ENCODE measurements around the gene TAF6. TPM values are rescaled to one million over a fixed set of nuclear protein-coding genes. Genes with fewer than 3 reads are reported as not detected.

Gene TAF6
- total RNA-seq, 1 experiment from 2014 or later = 87.1 TPM

- no peak overlapping the region for H3K18ac ChIP-seq (ENCODE audit: insufficient read length, low read depth, low read length)
- no peak overlapping the region for H3K9ac ChIP-seq (ENCODE audit: extremely low read depth, insufficient read length, low read length)
- H4K5ac ChIP-seq (ENCODE audit: insufficient read length, low read depth, low read length) = no peak overlapping the region
- H2BK5ac ChIP-seq (ENCODE audit: insufficient read length, low read length) = no peak overlapping the region
- no peak overlapping the region for H2AK5ac ChIP-seq (ENCODE audit: insufficient read length, low read length)
- no peak overlapping the region for H2BK20ac ChIP-seq (ENCODE audit: low read depth, low read length, poor library complexity, severe bottlenecking)
- H4K8ac ChIP-seq (replicated peaks; ENCODE audit: insufficient read length, low read depth, low read length) = no peak overlapping the region
- H4K20me1 ChIP-seq (ENCODE audit: control insufficient read depth, insufficient read depth, insufficient read length) = no peaks in the 10 kb centered on the region
- H4K91ac ChIP-seq (ENCODE audit: insufficient read length, low read depth, low read length) = no peak overlapping the region
- no peak overlapping the region for H2BK15ac ChIP-seq (ENCODE audit: low read depth, low read length)
- TF ChIP-seq CTCF (conservative IDR thresholded peaks at IDR 0.05) = no peak
- peaks cover under 1% of the 10 kb centered on the region for H3K23me2 ChIP-seq (ENCODE audit: insufficient read length, low read depth, low read length, poor library complexity, severe bottlenecking)
- Mint-ChIP-seq H3K4me3 (no peak overlapping the region), H3K27ac (no peak overlapping the region), H3K36me3 (ENCODE audit: insufficient read depth in 1 of 3, low read depth in 3 of 3) (peaks cover 96 to 98% (median 97%) of the 10 kb centered on the region in 3 experiments), H3K9me3 (peaks cover 66 to 88% of the 10 kb centered on the region in 2 experiments), H3K27me3 (ENCODE audit: low read depth) (peaks cover 5% of the 10 kb centered on the region; the same call in 1 of the 2 replicates), H3K4me1 (peaks cover 5 to 8% of the 10 kb centered on the region in 2 experiments)
- H2AFZ ChIP-seq (ENCODE audit: low read length) = no peak overlapping the region
- H3K23ac ChIP-seq (ENCODE audit: insufficient read length, low read depth, low read length) = no peak overlapping the region
- H3K4me1 ChIP-seq (ENCODE audit: insufficient read depth, low read length) = peaks cover 3% of the 10 kb centered on the region; the same call in 1 of the 2 replicates
- no peak overlapping the region for H3T11ph ChIP-seq (ENCODE audit: low read length)
- no peak overlapping the region for H2BK120ac ChIP-seq (ENCODE audit: low read depth, low read length, poor library complexity, severe bottlenecking)
- WGBS (ENCODE audit: extremely low coverage, insufficient read length, low lambda C conversion rate) = no CpG with 5 or more reads among the region's 6 CpGs
- no peak overlapping the region for H2BK12ac ChIP-seq (ENCODE audit: insufficient read length, low read depth, low read length)
- H3K56ac ChIP-seq (ENCODE audit: insufficient read length, low read depth, low read length) = no peak overlapping the region
- DNase-seq = no peak
- H3K79me2 ChIP-seq (ENCODE audit: insufficient read depth, low read length) = peaks cover 23% of the 10 kb centered on the region
- no peak overlapping the region for H3K4me2 ChIP-seq (ENCODE audit: insufficient read depth, insufficient read length, low read length)
- H3K79me1 ChIP-seq (ENCODE audit: insufficient read depth, low read depth, low read length, poor library complexity, severe bottlenecking) = no peaks in the 10 kb centered on the region
- H3K27ac ChIP-seq (ENCODE audit: insufficient read length, low read depth, low read length) = no peak overlapping the region
- H3K9me3 ChIP-seq (ENCODE audit: control insufficient read depth, low read depth, low read length) = peaks cover 52% of the 10 kb centered on the region
- no peak overlapping the region for H3K14ac ChIP-seq (ENCODE audit: insufficient read depth, low read length)
- H3K27me3 ChIP-seq (ENCODE audit: insufficient read depth, low read length) = no peaks in the 10 kb centered on the region
- no peak overlapping the region for H3K4ac ChIP-seq (ENCODE audit: low read depth, low read length)
Observed at GRCh38 chr7:100075418-100075817, 43.7 kb downstream of the TAF6 start.
